ENCODE measurements around the gene ATP6V1B1.

The ATP6V1B1 gene

DNA sequence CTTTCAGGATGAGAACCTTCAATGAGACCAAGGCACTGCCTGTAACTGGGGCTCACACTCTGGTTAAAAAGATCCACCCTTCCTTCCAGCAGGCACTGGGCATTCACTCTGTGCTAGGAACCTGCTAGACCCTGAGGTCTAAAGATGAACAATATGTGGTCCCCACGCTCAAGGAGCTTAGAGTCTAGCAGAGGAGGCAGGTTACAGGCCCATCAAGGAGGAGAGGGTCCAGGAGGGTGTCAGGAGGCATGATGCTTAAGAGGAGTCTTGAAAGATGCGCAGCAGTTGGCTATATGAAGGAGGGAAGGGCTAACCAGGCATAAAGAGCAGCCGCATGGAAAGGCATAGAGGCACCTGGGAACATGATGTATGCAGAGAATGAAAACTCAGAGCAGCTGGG is 47.3 kb downstream of the ATP6V1B1 start:
- H3K36me3 ChIP-seq (ENCODE audit: insufficient read depth, low read length), result peaks cover 26% of the 10 kb centered on the region; the same call in 1 of the 2 replicates

DNA sequence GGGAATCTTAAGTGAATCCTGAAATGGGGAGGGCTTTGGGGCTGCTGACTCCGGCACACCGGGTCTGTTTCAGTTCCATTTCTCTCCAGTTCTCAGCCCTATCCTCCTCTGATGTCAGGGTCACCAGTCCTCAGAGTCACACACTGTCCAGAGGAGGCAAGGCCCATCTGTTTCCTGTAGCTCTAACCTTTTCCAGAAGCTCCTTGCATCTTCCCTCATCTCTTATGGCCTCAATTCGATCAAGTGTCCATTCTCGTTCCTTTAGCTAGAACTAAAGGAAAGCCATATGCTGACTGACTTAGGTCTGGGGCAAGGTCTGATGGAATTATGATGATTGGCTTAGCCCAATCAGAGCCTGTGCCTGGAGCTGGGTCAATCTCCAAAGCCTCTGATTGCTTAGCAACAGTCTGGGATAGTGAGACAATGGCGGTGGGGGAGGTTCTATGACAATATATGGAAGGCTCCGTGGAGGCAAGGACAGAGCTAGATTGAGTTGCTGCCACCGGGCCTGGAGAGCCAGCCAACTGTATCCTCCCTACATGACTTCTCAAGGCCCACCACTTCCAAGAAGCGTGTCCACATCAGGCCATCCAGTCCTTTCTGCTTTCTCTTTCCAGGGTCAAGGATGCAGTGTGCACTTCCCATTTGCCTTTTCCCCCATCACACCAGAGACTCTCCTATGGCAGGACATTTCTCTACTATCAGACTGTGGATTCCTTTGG is 48.0 kb downstream of the ATP6V1B1 start:
- H3K9ac ChIP-seq (ENCODE audit: low read length), result no peak overlapping the region
- no peak overlapping the region for H3K27ac ChIP-seq (ENCODE audit: low read depth, low read length, poor library complexity, severe bottlenecking)
- H3K4me3 ChIP-seq (ENCODE audit: low read depth, low read length, poor library complexity, severe bottlenecking), result no peak overlapping the region
- H3F3A ChIP-seq (ENCODE audit: insufficient read depth, low read length), result no peaks in the 10 kb centered on the region
- H3K9me3 ChIP-seq (ENCODE audit: low read length), result no peaks in the 10 kb centered on the region
- TF ChIP-seq EZH2 (IDR thresholded peaks at IDR 0.05; ENCODE audit: borderline replicate concordance, low read length), result no peak
- no peak for TF ChIP-seq CTCF (IDR thresholded peaks at IDR 0.05; ENCODE audit: low read length)
- H3K36me3 ChIP-seq (ENCODE audit: insufficient read depth, low read length), result peaks cover 33% of the 10 kb centered on the region
- no peaks in the 10 kb centered on the region for H3K9me2 ChIP-seq (ENCODE audit: low read depth, low read length)
- H3K79me2 ChIP-seq (ENCODE audit: insufficient read depth, low read length), result no peaks in the 10 kb centered on the region
- peaks cover 7% of the 10 kb centered on the region for H3K4me1 ChIP-seq (ENCODE audit: insufficient read depth, low read length, severe bottlenecking)
- H3K27me3 ChIP-seq (ENCODE audit: insufficient read depth, low read length), result no peaks in the 10 kb centered on the region
- H4K20me1 ChIP-seq (ENCODE audit: insufficient read depth, low read length), result no peaks in the 10 kb centered on the region
- H3K4me2 ChIP-seq (ENCODE audit: low read length), result no peak overlapping the region
- no peak overlapping the region for H2AFZ ChIP-seq (ENCODE audit: low read length)

More for the DNA sequence above, 47.3 kb downstream of the ATP6V1B1 start:
- H4K20me1 ChIP-seq (ENCODE audit: insufficient read depth, low read length), result no peaks in the 10 kb centered on the region
- H3K4me3 ChIP-seq (ENCODE audit: low read depth, low read length, poor library complexity, severe bottlenecking), result no peak overlapping the region
- H3K4me1 ChIP-seq (ENCODE audit: insufficient read depth, low read length, severe bottlenecking), result peaks cover 14% of the 10 kb centered on the region
- H3K9me2 ChIP-seq (ENCODE audit: low read depth, low read length), result no peaks in the 10 kb centered on the region
- H3K4me2 ChIP-seq (ENCODE audit: low read length), result no peak overlapping the region
- H3K27ac ChIP-seq (ENCODE audit: low read depth, low read length, poor library complexity, severe bottlenecking), result no peak overlapping the region
- no peak overlapping the region for H3K9ac ChIP-seq (ENCODE audit: low read length)
- no peaks in the 10 kb centered on the region for H3F3A ChIP-seq (ENCODE audit: insufficient read depth, low read length)
- no peaks in the 10 kb centered on the region for H3K27me3 ChIP-seq (ENCODE audit: insufficient read depth, low read length)
- TF ChIP-seq EZH2 (IDR thresholded peaks at IDR 0.05; ENCODE audit: borderline replicate concordance, low read length) (no peak), CTCF (IDR thresholded peaks at IDR 0.05; ENCODE audit: low read length) (no peak)
- no peaks in the 10 kb centered on the region for H3K79me2 ChIP-seq (ENCODE audit: insufficient read depth, low read length)
- H3K9me3 ChIP-seq (ENCODE audit: low read length), result no peaks in the 10 kb centered on the region
- no peak overlapping the region for H2AFZ ChIP-seq (ENCODE audit: low read length)

- Histone ChIP-seq H3K9me2 (ENCODE audit: low read depth, low read length) (no peaks in the 10 kb centered on the region), H4K20me1 (ENCODE audit: insufficient read depth, low read length) (no peaks in the 10 kb centered on the region), H3K4me3 (ENCODE audit: low read depth, low read length, poor library complexity, severe bottlenecking) (no peak overlapping the region), H3K9ac (ENCODE audit: low read length) (no peak overlapping the region), H3K27me3 (ENCODE audit: insufficient read depth, low read length) (no peaks in the 10 kb centered on the region), H3K79me2 (ENCODE audit: insufficient read depth, low read length) (no peaks in the 10 kb centered on the region), H3K4me1 (ENCODE audit: insufficient read depth, low read length, severe bottlenecking) (peaks cover 6% of the 10 kb centered on the region), H3F3A (ENCODE audit: insufficient read depth, low read length) (no peaks in the 10 kb centered on the region), H3K4me2 (ENCODE audit: low read length) (no peak overlapping the region), H3K9me3 (ENCODE audit: low read length) (no peaks in the 10 kb centered on the region), H3K36me3 (ENCODE audit: insufficient read depth, low read length) (peaks cover 38% of the 10 kb centered on the region), H3K27ac (ENCODE audit: low read depth, low read length, poor library complexity, severe bottlenecking) (no peak overlapping the region), H2AFZ (ENCODE audit: low read length) (no peak overlapping the region)
- TF ChIP-seq CTCF (IDR thresholded peaks at IDR 0.05; ENCODE audit: low read length) (no peak), EZH2 (IDR thresholded peaks at IDR 0.05; ENCODE audit: borderline replicate concordance, low read length) (no peak)
Observed at GRCh38 chr2:70984228-70984575, 48.5 kb downstream of the ATP6V1B1 start.

Data from OCI-LY1 (cell line).